ENCODE results near the gene PSME2. TPM values are rescaled to one million over a fixed set of nuclear protein-coding genes. Genes with fewer than 3 reads are reported as not detected.

Gene PSME2
- total and polyA plus RNA-seq, 10 of the 15 experiments (the other 5 are each of a cell fraction or from before 2014, with no cell fraction given): 510 to 3,542 (median 913) TPM

DNA sequence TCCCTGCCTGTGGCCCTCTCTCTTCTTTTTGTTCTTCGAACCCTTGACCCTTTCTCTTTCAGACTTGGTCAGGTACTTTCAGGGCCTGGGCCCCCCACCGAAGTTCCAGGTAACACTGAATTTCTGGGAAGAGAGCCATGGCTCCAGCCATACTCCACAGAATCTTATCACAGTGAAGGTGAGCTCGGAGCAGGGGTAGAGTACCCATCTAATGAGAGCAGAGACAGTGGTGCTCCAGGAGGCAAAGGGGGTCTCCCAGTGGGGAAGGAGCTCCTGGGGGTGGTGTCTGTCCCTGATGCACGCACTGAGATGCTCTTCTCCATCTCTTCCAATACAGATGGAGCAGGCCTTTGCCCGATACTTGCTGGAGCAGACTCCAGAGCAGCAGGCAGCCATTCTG, 19.4 kb upstream of the PSME2 start:
- DNase-seq (ENCODE audit: low read depth, low spot score) (no peak), FAIRE-seq (no peak), ATAC-seq (no peak)
- ChIA-PET POLR2A (interaction anchor here (1.0 kb wide), 1 partner anchor 30 kb away, joined by 3 read pairs; no protein-coding TSS in a partner anchor), SMC1A (ENCODE audit: uncharacterized antibody, unreplicated experiment) (no interaction called here), CTCF (no interaction called here), RAD21 (ENCODE audit: unreplicated experiment) (no interaction called here)
- peaks cover 43% of the 10 kb centered on the region for H3K79me2 ChIP-seq (ENCODE audit: control insufficient read depth, insufficient read depth, low read length)
- H3K9ac ChIP-seq (ENCODE audit: control insufficient read depth, insufficient read depth, low read length): no peak overlapping the region
- intact Hi-C loops (cut with micrococcal nuclease; ENCODE audit: unreplicated experiment) (no loop called here), in situ Hi-C loops (cut with MboI) (no loop called here)
- H2AFZ ChIP-seq (ENCODE audit: control insufficient read depth, low read depth, low read length): no peak overlapping the region
- WGBS (ENCODE audit: insufficient coverage, insufficient replicate concordance, low lambda C conversion rate, missing lambda C conversion rate): 96% methylated on average over 4 of the region's 5 CpGs
- peaks cover 30 to 49% of the 10 kb centered on the region in 2 experiments for H3K36me3 ChIP-seq (ENCODE audit: control insufficient read depth in 2 of 2, insufficient read depth in 2 of 2, low read length in 1 of 2)
- no TSS peak for BruUV-seq (replicated peaks)
- no peaks in the 10 kb centered on the region for H4K20me1 ChIP-seq (ENCODE audit: control insufficient read depth, insufficient read depth)
- no peak overlapping the region for H3K4me3 ChIP-seq
- H3K27ac ChIP-seq (ENCODE audit: control insufficient read depth, insufficient read depth): no peak overlapping the region
- peak overlapping the region; percentile 7; the same call in 1 of the 2 replicates for H3K4me2 ChIP-seq (ENCODE audit: control insufficient read depth, insufficient read depth)
- TF ChIP-seq REST (IDR thresholded peaks at IDR 0.05; ENCODE audit: low read depth, low read length) (no peak), POLR2AphosphoS5 (IDR thresholded peaks at IDR 0.05; ENCODE audit: low read length) (peak; percentile 61)
- H3K27me3 ChIP-seq (replicated peaks in 1 of 2; ENCODE audit: control insufficient read depth in 2 of 2, insufficient read depth in 2 of 2, low read length in 1 of 2): no peaks in the 10 kb centered on the region
- peaks cover 29% of the 10 kb centered on the region for H3K4me1 ChIP-seq (ENCODE audit: control insufficient read depth, insufficient read depth, low read length)
- no peaks in the 10 kb centered on the region for H3K9me3 ChIP-seq (replicated peaks; ENCODE audit: control insufficient read depth, insufficient read depth, low read length)

- intact Hi-C loops (cut with micrococcal nuclease; ENCODE audit: unreplicated experiment): no loop called here
These were observed 18.1 kb upstream of the PSME2 start for GRCh38 chr14:24164518-24164991.

More at GRCh38 chr14:24164518-24164991, 18.1 kb upstream of the PSME2 start:
- no peaks in the 10 kb centered on the region for H4K20me1 ChIP-seq (ENCODE audit: control insufficient read depth, insufficient read depth)
- H3K27me3 ChIP-seq (replicated peaks in 1 of 2; ENCODE audit: control insufficient read depth in 2 of 2, insufficient read depth in 2 of 2, low read length in 1 of 2): no peaks in the 10 kb centered on the region
- in situ Hi-C loops (cut with MboI): no loop called here
- DNase-seq (ENCODE audit: low read depth, low spot score) (no peak), FAIRE-seq (no peak), ATAC-seq (no peak)
- no TSS peak for BruUV-seq (replicated peaks)
- H3K27ac ChIP-seq (ENCODE audit: control insufficient read depth, insufficient read depth): no peak overlapping the region
- SMC1A ChIA-PET (ENCODE audit: uncharacterized antibody, unreplicated experiment): no interaction called here
- peaks cover 34 to 54% of the 10 kb centered on the region in 2 experiments for H3K36me3 ChIP-seq (ENCODE audit: control insufficient read depth in 2 of 2, insufficient read depth in 2 of 2, low read length in 1 of 2)
- no peak overlapping the region; the same call in 1 of the 2 replicates for H3K4me3 ChIP-seq
- 98% methylated on average over 14 of the region's 14 CpGs for WGBS (ENCODE audit: insufficient coverage, insufficient replicate concordance, low lambda C conversion rate, missing lambda C conversion rate)
- H3K9ac ChIP-seq (ENCODE audit: control insufficient read depth, insufficient read depth, low read length): peak overlapping the region; percentile 17; the same call in 1 of the 2 replicates
- H3K4me1 ChIP-seq (ENCODE audit: control insufficient read depth, insufficient read depth, low read length): peaks cover 38% of the 10 kb centered on the region
- peaks cover 43% of the 10 kb centered on the region for H3K79me2 ChIP-seq (ENCODE audit: control insufficient read depth, insufficient read depth, low read length)
- TF ChIP-seq ZBTB4 (CRISPR knock-in tag; IDR thresholded peaks at IDR 0.05) (no peak), PAX8 (IDR thresholded peaks at IDR 0.05) (no peak), POLR2AphosphoS5 (IDR thresholded peaks at IDR 0.05; ENCODE audit: low read length) (peak; percentile 11; the same call in 1 of the 2 replicates), POU2F2 (IDR thresholded peaks at IDR 0.05; ENCODE audit: borderline replicate concordance, low read depth, low read length) (0 out of 3 replicates have a peak, but pooled peaks have one; percentile 11), POLR2A (IDR thresholded peaks at IDR 0.05; ENCODE audit: low read depth, low read length) (peak; percentile 44; the same call in 1 of the 2 replicates)
- H2AFZ ChIP-seq (ENCODE audit: control insufficient read depth, low read depth, low read length): no peak overlapping the region
- POLR2A ChIA-PET: interaction anchor here (0.6 to 1.0 kb wide), 5 partner anchors 14 to 69 kb away, joined by 3 to 9 read pairs (median 3); partner anchors contain the start of gene PSME2
- RAD21 ChIA-PET (ENCODE audit: unreplicated experiment): no interaction called here
- H3K9me3 ChIP-seq (replicated peaks; ENCODE audit: control insufficient read depth, insufficient read depth, low read length): no peaks in the 10 kb centered on the region
- CTCF ChIA-PET: no interaction called here
- peak overlapping the region; percentile 90; the same call in 1 of the 2 replicates for H3K4me2 ChIP-seq (ENCODE audit: control insufficient read depth, insufficient read depth)
